NCI-H524 (cell line): Measurements from ENCODE around the gene VPS4A.
"Not testable (repeated sequence)": the region's sequence is repeated elsewhere in the genome, so short reads cannot be mapped to it uniquely, and the experiment has no call there.

ENCODE experiments used
- DNase-seq, 2 experiments: peaks; one replicate each; lab custom pipeline; 2025; lab: John Stamatoyannopoulos, UW

VPS4A gene

GRCh38 chr16:69310653-69311532 is at the start of gene VPS4A:
Gene VPS4A, plus strand, starts transcription at chr16:69311350. Its CDS starts 162 bp downstream, at chr16:69311512.
- peak; percentile 93 to 94 for DNase-seq

DNA sequence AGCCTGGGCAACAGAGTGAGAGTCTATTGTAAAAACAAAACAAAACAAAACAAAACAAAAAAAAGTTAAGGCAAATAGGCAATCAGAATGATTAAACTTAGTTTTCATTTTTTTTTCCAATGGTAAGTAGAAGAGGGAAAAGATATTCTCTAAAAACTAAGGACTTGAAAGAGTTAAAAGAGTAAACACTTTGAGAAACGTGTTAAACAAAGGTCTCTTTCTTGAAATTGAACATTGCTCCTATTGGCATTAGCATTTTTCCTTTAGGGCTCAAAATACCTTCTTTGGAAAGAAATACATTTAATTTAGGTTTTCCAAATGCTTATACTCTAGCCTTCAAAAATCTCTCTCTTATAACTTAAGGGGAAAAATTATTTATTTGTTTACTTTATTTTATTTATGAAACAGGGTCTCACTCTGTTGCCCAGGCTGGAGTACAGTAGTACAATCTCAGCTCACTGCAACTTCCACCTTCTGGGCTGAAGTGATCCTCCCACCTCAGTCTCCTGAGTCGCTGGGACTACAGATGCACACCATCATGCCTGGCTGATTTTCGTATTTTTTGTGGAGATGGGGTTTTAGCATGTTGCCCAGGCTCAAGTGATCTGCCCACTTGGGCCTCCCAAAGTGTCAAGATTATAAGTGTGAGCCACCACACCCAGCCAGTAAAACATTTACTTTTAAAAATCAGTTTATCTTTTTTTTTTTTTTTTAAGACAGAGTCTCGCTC is 44.7 kb upstream of the VPS4A start:
- no peak for DNase-seq

DNA sequence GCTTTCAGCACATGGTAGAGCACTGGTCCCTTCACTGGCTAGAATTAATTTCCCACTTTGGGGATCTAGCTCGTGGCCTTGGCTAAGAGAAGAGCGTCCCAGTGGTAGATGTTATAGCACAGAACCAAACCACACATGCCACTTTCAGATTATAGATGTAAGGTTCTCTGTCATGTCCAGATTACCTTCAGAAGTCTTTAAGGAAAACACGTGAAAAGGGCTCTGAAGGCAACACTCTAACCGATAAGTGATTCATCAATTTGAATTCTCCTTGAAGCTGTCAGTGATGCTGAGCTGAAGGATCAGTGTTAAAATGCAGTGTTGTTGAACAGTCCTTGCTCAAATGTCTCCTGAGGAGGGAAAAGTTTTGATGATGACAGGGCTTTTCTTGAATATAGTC is 43.5 kb upstream of the VPS4A start:
- no peak for DNase-seq

DNA sequence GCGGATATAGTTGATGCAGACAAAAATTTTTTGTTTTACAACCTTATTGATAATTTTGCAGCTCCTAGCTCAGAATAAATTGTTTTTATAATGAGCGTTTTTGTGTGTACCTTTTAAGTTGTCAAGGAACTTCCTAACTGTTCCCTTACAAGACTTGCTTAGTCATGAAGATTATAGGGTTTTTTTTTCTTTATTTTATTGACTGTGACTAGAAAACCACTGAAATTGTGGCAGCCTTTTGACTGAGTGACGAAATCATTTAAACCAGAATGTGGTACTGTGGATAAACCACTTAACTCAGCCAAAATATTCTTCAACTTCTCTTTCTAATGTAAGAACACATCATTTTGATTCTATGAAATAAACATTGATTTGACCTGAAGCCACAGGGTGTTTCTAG is 40.8 kb upstream of the VPS4A start:
- DNase-seq, result no peak

DNA sequence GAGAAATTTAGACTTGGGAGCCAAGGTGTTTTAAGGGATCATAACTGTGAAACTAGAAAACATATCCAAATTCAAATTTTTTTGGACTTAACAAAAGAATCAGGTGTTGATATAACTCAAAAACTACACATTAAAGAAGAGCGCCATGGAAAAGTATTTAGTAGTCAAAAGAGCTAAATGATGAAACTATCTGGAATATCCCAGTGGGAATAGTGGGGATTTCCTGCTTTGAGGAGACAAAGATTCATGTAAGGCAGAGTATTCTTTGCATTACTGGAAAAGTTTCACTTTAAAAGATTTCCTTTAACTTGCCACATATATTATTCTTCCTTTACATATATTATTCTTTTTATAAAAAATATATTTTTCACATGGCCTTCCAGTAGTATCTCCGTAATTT is 40.3 kb upstream of the VPS4A start:
- DNase-seq, result no peak

- no peak for DNase-seq
Observed at GRCh38 chr16:69273009-69273408, 38.1 kb upstream of the VPS4A start.

DNA sequence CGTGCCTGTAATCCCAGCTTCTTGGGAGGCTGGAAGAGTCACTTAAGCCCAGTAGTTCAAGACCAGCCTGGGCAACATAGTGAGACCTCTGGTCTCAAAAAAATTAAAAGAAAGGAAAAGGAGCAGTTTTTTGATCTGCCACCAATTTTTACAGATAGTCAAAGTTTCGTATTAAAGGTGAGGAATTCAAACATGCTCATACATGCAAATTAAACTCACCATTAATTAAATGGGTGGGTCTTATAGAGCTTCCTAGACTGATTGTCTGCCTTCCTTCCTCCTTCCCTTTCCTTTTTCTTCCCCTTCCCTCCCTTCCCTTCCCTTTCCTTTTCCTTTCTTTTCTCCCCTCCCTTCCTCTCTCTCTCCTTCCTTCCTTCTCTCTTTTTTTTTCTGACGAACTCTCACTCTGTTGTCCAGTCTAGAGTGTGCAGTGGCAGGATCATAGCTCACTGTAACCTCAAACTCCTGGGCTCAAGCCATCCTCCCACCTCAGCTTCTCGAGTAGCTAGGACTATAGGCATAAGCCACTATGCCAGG is 36.4 kb upstream of the VPS4A start:
- DNase-seq, result no peak

GRCh38 chr16:69276148-69277115 is 34.7 kb upstream of the VPS4A start:
- DNase-seq, result no peak

GRCh38 chr16:69277413-69277812 is 33.7 kb upstream of the VPS4A start:
- no peak for DNase-seq

DNA sequence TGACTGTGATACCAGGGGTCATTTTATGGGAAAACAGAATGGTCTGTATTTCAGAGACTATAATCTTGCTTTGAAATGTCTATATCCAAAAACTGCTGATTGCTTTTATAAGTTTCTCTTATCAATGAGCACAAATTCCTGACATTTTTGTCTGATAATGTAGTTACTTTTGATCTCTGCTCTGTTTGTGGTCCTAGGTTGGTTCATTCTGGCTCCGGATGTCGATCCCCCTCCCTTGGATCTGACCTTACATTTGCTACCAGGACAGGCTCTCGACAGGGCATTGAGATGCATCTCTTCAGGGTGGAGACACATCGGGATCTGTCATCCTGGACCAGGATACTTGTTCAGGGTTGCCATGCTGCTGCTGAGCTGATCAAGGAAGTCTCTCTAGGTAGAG is 27.3 kb upstream of the VPS4A start:
- DNase-seq, result no peak

DNA sequence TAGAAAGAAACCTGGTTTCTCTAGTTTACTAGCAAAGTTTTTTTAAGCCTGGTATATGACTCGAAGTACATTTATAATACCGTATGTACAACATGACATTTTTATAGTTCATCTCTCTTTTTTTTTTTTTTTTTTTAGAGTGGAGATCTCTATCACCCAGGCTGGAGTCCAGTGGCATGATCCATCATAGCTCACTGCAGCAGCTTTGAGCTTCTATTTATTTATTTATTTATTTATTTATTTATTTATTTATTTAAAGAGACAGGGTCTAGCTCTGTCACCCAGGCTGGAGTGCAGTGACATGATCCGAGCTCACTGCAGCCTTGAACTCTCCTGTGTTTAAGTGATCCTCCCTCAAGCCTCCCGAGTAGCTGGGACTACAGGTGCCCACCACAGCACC is 25.9 kb upstream of the VPS4A start:
- DNase-seq, result no peak

DNA sequence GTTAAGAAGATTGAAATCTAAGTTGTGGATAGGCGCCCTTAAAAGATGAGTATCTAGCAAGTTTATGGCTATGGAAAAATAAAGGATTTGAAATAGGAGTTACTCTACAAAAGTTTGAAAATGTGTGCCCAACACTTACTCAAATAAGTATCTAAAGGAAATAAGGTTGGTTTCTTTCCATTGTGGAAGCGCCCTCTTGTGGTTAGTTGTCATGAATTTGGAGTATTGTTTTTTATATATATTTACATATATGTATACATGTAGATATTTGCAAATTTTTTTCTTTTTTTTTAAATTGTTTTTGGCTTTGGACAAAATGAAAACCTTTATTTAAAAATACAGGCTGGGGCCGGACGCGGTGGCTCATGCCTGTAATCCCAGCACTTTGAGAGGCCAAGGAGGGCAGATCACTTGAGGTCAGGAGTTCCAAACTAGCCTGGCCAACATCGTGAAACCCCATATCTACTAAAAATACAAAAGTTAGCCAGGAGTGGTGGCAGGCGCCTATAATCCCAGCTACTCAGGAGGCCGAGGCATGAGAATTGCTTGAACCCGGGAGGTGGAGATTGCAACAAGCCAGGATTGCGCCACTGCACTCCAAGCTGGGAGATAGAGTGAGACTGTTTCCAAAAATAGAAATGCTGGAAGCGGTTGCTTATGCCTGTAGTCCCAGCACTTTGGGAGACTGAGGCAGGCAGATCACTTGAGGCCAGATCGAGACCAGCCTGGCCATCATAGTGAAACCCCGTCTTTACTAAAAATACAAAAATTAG is 24.0 kb upstream of the VPS4A start:
- DNase-seq, result peak; percentile 5 to 66

- DNase-seq, result not testable (repeated sequence)
Observed at GRCh38 chr16:69291657-69292056, 19.5 kb upstream of the VPS4A start.

DNA sequence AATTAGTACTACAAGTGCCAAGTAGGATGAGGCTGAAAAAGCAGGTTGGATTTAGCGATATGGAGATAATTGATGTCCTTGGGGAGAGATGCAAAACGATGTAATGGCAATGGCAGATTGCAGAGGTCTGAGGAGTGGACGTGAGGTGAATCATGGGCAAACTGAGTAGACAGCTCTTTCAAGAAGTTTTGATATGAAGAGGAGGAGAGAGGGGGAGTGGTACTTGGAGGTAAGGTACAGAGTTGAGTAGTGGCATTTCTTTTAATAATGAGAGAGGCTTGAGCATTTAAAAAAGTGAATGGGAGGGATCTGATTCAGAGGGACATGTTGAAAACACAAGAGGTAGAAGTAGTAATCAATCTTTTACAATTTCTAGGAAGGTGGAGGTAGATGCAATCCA is 17.7 kb upstream of the VPS4A start:
- no peak for DNase-seq

GRCh38 chr16:69294051-69294450 is 17.1 kb upstream of the VPS4A start:
- no peak for DNase-seq

DNA sequence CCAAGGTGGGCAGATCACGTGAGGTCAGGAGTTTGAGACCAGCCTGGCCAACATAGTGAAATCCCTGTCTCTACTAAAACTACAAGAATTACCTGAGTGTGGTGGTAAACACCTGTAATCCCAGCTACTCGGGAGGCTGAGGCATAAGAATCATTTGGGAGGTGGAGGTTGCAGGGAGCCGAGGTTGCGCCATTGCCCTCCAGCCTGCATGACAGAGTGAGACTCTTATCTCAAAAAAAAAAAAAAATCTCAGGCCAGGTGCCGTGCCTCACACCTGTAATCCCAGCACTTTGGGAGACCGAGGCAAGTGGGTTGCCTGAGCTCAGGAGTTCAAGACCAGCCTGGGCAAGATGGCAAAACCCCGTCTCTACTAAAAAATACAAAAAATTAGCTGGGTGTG is 14.4 kb upstream of the VPS4A start:
- DNase-seq, result not testable (repeated sequence)

DNA sequence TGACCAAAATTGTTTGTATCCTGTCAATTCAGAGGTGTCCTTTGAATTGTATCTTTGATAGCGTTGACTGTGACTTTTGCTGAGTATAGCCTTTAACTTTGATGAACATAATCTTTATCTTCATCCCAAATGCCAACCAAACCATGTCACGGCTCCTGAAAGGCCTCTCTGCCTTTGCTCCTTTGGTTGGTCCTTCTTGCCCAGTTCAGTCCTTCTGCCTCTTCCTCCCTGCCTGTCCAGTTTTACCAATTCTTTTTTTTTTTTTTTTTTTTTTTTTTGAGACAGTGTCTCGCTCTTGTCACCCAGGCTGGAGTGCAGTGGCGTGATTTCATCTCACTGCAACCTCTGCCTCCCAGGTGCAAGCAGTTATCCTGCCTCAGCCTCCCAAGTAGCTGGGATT is 12.9 kb upstream of the VPS4A start:
- DNase-seq, result no peak

- no peak for DNase-seq
Observed at GRCh38 chr16:69301187-69301586, 10.0 kb upstream of the VPS4A start.

GRCh38 chr16:69301861-69302260 is 9.3 kb upstream of the VPS4A start:
- DNase-seq, result no peak

- DNase-seq, result no peak
Observed at GRCh38 chr16:69302301-69302700, 8.8 kb upstream of the VPS4A start.

GRCh38 chr16:69306031-69306430 is 5.1 kb upstream of the VPS4A start:
- DNase-seq, result peak in 1 of 2 experiments; percentile 51
